ENCODE data around the gene SLC13A5.

Gene SLC13A5

GRCh38 chr17:6688944-6689343 is 24.2 kb downstream of the SLC13A5 start:
- Histone ChIP-seq H3K27ac (ENCODE audit: extremely low read depth, low read depth, low read length) (no peak overlapping the region), H3K4me1 (ENCODE audit: control insufficient read depth, insufficient read depth, low read length) (no peaks in the 10 kb centered on the region), H3K4me3 (ENCODE audit: low read depth, low read length) (no peak overlapping the region), H3K9me3 (ENCODE audit: control insufficient read depth, insufficient read depth, low read depth, low read length) (no peaks in the 10 kb centered on the region), H3K36me3 (ENCODE audit: control insufficient read depth in 2 of 2, insufficient read depth in 1 of 2, low read length in 2 of 2) (no peaks in the 10 kb centered on the region)
- CTCF ChIA-PET = interaction anchor here (0.6 kb wide), 1 partner anchor 16 kb away, joined by 4 read pairs; no protein-coding TSS in a partner anchor
- TF ChIP-seq, protein P1, sequence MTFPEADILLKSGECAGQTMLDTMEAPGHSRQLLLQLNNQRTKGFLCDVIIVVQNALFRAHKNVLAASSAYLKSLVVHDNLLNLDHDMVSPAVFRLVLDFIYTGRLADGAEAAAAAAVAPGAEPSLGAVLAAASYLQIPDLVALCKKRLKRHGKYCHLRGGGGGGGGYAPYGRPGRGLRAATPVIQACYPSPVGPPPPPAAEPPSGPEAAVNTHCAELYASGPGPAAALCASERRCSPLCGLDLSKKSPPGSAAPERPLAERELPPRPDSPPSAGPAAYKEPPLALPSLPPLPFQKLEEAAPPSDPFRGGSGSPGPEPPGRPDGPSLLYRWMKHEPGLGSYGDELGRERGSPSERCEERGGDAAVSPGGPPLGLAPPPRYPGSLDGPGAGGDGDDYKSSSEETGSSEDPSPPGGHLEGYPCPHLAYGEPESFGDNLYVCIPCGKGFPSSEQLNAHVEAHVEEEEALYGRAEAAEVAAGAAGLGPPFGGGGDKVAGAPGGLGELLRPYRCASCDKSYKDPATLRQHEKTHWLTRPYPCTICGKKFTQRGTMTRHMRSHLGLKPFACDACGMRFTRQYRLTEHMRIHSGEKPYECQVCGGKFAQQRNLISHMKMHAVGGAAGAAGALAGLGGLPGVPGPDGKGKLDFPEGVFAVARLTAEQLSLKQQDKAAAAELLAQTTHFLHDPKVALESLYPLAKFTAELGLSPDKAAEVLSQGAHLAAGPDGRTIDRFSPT (tag by site-specific recombination; IDR thresholded peaks at IDR 0.05) = no peak
- TF ChIP-seq ZNF174 (tag by site-specific recombination; IDR thresholded peaks at IDR 0.05) (no peak), ZBTB48 (tag by site-specific recombination; IDR thresholded peaks at IDR 0.05) (no peak), ZNF169 (tag by site-specific recombination; IDR thresholded peaks at IDR 0.05) (no peak), ZNF830 (tag by site-specific recombination; IDR thresholded peaks at IDR 0.05; ENCODE audit: low read depth) (no peak), EGR2 (tag by site-specific recombination; IDR thresholded peaks at IDR 0.05; ENCODE audit: low read depth) (no peak), ZNF292 (tag by site-specific recombination; IDR thresholded peaks at IDR 0.05; ENCODE audit: borderline replicate concordance, low read depth) (no peak), ZSCAN23 (tag by site-specific recombination; IDR thresholded peaks at IDR 0.05) (no peak), ZNF311 (tag by site-specific recombination; IDR thresholded peaks at IDR 0.05; ENCODE audit: borderline replicate concordance) (no peak), ZNF112 (tag by site-specific recombination; IDR thresholded peaks at IDR 0.05) (no peak)
- POLR2A ChIA-PET = no interaction called here

GRCh38 chr17:6686026-6686425 is 27.1 kb downstream of the SLC13A5 start:
- no peaks in the 10 kb centered on the region for H3K9me3 ChIP-seq (ENCODE audit: control insufficient read depth, insufficient read depth, low read depth, low read length)
- H3K27ac ChIP-seq (ENCODE audit: extremely low read depth, low read depth, low read length) = no peak overlapping the region
- TF ChIP-seq ZNF324 (tag by site-specific recombination; IDR thresholded peaks at IDR 0.05) (no peak), ZNF449 (tag by site-specific recombination; IDR thresholded peaks at IDR 0.05) (no peak), AEBP2 (tag by site-specific recombination; IDR thresholded peaks at IDR 0.05; ENCODE audit: borderline replicate concordance) (no peak), ZNF133 (tag by site-specific recombination; IDR thresholded peaks at IDR 0.05) (no peak), ZNF549 (tag by site-specific recombination; IDR thresholded peaks at IDR 0.05) (no peak), ZNF544 (tag by site-specific recombination; IDR thresholded peaks at IDR 0.05) (no peak), ZNF645 (tag by site-specific recombination; IDR thresholded peaks at IDR 0.05) (no peak), ZNF792 (tag by site-specific recombination; IDR thresholded peaks at IDR 0.05) (no peak)
- ChIA-PET POLR2A (no interaction called here), CTCF (interaction anchor here (0.6 to 0.9 kb wide), 2 partner anchors 14 to 16 kb away, joined by 3 to 5 read pairs; no protein-coding TSS in a partner anchor)
- no peaks in the 10 kb centered on the region for H3K36me3 ChIP-seq (ENCODE audit: control insufficient read depth in 2 of 2, insufficient read depth in 1 of 2, low read length in 2 of 2)
- no peak overlapping the region for H3K4me3 ChIP-seq (ENCODE audit: low read depth, low read length)
- no peaks in the 10 kb centered on the region for H3K4me1 ChIP-seq (ENCODE audit: control insufficient read depth, insufficient read depth, low read length)

Measured in HEK293 (cell line).